AML-193 (cell line): ENCODE results near the gene SNRNP48.

Source experiments
- DNase-seq, 2 experiments: peaks; one replicate each; lab custom pipeline; 2025; lab: John Stamatoyannopoulos, UW

The SNRNP48 gene

GRCh38 chr6:7594579-7595125 lies 4.7 kb downstream of the SNRNP48 start:
- DNase-seq: no peak

- DNase-seq: no peak
Observed at GRCh38 chr6:7604003-7604402, 14.0 kb downstream of the SNRNP48 start.

GRCh38 chr6:7604506-7604905 lies 14.5 kb downstream of the SNRNP48 start:
- no peak for DNase-seq

- peak; percentile 60 to 68 for DNase-seq
Observed at GRCh38 chr6:7615611-7616383, 25.8 kb downstream of the SNRNP48 start.

DNA sequence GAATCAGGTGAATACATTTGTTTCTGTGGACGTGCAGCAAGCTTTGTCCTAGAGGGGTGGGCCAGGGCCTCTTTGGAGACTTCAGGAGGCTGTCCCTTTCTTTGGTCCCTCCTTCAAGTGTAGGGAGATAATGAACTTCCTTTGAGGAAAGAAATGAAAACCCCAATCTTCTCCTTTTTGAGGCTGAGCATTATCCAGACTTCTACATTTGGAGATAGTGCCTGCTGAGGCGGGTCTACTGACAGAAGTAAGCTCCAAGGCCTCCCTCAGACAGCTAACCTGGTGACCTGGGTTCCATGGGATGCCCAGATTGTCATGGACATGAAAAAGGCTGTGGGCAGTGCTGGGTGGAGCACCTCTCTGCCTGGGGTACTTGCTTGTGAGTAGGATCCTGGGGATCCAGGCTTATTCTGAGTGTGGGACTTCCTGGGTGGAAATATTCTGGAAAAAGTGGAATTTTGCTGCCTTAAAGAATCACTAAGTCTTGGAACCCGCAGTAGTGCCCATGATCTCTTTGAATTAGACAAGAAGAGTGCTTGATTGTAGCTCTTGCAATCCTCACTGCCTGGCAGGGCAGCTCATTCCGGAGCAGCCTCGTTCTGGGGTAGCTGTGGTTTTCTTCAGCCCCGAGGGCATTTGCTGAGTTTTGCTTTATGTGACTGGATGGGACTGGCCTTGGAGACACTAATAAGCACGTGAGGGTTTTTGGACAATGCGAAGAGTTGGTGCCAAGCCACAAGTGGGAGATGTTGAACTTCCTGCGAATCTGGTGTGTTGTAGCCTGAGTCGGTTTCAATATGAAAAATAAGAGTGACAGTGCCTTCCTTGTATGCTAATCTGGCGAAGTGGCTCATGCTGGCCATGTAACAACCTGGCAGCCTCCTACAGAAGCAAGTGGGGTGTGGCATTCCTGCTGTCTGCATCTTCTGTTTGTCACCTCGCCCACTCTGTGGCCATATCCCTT lies 28.1 kb downstream of the SNRNP48 start:
- peak; percentile 99 to 100 for DNase-seq

DNA sequence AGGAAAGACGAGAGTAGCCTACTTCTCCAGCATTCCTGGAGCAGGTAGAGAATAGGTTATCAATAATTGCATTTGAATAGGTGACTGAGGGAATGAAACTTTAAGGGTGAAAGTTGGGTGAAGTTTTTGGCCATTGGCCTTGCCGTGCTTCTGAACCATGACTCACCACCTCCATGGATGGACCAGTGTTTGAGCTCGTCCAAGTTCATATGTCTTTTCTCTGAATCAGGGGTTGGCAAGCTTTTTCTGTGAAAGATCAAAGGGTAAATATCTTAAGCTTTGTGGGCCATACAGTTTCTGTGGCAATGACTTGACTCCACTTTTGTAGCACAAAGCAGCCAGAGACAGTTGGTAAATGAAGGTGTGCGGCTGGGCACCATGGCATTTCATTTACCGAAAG lies 31.8 kb downstream of the SNRNP48 start:
- no peak for DNase-seq

DNA sequence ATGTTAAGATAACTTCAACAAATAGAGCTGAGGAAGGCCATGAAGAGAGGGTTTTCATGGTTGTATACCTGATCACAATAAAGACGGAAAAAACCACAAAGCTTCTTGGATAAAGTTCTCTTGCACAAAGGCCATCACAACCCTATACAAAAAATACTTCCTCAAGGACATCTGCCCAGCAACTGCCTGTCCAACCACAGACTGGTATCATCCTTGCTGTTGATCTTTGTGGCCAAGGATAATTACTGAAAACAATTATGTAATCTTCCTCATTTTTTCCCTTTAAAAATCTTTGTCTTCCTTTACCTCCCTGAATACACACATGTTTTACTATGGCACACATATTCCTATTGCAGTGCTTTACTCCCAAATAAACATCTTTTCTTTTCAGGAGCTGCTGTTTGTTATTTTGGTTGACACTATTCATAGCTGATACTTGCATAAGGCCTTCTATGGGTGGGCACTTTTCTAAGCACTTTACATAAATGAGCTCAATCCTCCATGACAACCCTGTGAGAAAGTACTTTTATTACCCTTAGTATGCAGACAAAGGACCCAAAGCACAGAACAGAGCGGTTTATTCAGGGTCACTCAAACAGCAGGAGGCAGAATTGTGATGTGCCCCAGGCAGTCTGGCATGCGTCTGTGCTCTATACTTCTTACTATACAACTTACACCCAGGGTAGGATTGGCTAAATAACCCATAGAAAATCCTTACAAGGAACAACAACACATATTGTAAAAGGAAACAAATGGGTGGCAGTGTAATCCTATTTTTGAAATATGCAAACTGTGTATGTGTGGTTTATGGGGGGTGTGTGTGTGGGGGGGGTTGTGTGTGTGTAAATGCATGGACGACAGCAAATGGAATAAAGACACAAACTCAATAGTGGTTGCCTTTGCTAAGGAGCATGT lies 35.1 kb downstream of the SNRNP48 start:
- peak; percentile 78 to 86 for DNase-seq

- DNase-seq: no peak
Observed at GRCh38 chr6:7628479-7628878, 38.5 kb downstream of the SNRNP48 start.

- no peak for DNase-seq
Observed at GRCh38 chr6:7628909-7629308, 38.9 kb downstream of the SNRNP48 start.

DNA sequence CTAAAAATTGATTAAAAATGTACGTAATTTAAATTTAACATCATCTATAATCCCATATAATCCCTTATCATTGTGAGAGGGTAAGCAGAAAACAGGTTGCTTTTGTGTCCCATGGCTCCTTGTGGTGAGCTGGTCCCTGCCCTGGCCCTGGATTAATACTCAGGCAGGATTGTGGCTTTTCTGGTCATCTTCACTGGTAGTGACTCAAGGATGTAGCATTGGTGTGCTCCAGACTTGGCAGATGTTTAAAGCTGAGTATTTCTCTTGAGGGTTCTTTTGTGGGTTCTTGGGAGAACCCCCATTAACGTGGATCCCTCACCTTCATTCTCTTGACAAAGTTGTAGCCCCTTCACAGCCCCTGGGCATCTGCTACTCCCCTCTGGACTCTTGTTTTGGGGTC lies 39.3 kb downstream of the SNRNP48 start:
- DNase-seq: no peak

DNA sequence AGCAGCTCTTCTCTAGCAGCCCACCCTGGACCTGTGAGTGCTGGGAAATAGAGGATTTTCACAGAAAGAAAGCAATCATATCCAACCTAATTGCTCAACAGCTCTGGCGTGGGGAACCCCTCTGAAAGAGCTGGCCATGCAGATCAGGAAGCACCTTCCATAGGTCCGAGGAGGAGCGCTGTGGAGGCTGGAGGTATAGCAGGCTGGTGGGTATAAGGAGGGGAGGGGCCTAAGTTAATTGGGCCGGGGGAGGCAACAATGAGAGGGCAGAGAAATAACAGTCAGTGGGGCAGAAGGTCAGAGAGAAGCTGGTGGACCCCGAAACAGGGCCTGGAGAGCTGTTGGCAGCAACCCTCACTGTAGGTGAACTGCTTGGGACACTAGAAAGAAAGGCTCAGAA lies 40.8 kb downstream of the SNRNP48 start:
- DNase-seq: no peak

- no peak for DNase-seq
Observed at GRCh38 chr6:7631466-7631865, 41.5 kb downstream of the SNRNP48 start.

DNA sequence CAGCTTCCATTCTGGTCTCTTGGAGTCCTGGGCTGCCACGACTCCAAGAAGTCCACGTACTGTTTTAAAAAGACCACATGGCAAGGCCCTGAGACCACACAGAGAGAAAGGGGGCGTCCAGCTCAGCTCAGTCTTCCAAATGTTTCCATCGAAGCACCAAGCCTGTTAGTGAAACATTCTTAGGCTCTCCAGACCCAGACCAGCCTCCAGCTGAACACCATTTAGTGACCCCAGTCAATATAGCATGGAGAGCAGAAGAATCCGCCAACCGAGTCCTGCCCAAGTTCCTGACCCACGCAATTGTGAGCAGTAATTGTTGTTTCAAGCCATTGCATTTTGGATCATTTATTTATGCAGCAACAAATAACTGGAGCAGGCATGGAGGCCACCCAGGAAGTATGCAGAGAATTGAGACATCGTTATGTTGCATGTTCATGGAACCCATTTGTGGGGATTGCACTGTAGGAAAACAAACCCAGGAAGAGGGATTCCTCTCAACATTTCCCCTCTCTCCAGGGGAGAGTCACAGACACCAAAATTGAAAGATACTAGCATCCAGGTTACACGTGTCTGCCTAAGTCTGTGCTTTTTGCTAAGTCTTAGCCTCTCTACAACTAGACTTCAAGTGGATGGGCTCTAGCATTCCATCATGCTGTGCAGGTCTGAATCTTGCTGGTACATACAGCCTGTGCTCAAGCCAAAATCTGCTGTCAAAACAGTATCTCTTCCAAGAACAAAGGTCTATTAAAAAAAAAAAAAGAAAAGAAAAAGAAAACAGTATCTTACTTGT lies 42.7 kb downstream of the SNRNP48 start:
- DNase-seq: no peak

DNA sequence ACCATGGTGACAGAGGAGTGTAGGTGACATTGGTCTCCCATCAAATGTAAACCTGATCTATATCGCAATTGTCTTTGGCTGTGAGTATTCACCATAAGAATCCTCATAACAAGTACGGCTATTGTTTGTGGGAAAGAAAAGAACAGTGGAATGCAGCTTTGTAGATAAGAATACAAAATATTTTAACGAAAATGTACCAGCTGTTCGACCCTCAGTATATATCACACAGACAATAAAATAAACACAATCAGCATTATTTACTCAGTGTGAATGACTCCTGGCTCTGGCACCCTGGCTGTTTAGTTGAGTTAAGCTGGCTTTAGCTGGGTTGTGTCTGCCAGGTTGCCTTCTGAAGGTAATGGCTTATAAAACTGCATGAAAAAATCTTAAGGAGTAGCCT lies 43.4 kb downstream of the SNRNP48 start:
- DNase-seq: no peak

DNA sequence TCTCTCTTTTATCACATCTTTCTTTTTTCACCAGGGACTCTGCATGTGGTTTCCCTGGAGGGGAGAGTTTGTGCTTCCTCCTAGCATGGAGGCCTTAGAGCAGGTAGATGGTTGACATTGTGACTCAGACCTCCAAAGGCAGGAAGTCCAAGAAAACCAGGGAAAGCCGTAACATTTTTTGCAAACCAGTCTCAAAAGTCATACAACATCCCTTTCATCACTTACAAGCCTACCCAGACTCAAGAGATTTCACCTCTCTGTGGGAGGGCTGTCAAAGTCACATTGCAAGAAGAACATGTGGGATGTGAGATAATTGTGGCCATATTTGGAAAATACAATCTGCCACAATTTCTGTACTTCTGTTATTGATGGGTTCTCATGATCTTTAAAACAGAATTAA lies 46.2 kb downstream of the SNRNP48 start:
- no peak for DNase-seq

- no peak for DNase-seq
Observed at GRCh38 chr6:7637533-7637932, 47.5 kb downstream of the SNRNP48 start.

GRCh38 chr6:7639427-7639826 lies 49.4 kb downstream of the SNRNP48 start:
- DNase-seq: no peak

- no peak for DNase-seq
Observed at GRCh38 chr6:7640016-7640415, 50.0 kb downstream of the SNRNP48 start.

DNA sequence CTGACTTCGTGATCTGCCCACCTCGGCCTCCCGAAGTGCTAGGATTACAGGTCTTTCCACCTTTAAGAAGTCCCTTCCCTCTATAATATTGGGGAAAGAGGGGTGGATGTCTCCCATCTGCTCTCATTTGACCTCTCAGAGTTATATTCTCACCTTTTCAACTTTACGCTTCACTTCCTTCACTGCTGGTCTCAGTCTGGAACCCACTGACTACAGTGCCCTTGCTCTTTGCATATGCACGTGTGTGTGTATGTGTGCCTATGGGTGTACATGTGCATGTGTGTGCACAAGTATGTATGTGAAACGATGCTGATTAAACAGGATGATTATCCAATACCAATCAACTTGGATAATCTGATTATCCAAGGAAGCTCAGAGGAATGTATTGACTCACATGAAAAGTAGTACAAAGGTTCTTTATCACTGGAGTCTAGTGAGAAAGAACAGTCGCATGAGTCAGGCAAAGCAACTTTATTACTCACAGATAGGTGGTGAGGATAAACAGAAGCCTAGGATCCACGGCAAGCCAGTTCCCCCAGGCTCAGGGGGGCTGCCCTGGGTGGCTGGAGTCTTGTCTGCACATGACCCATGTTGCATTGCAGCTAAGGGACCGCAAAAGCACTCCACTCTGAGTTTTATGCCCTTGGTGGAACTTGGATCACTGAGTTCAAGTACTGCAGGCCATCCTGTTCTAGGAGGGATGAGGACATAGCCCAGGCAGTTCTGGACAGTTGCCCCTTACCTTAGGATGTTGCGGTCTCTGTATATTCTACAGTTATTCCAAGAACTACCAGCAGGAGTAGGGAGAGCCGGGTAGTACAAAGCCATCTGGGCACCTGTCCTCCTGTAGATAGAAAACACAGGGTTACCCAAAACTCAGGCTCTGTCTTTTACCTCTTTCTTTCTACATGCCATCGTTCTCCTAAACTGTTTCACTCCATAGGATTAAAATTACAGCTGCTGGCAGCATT lies 50.9 kb downstream of the SNRNP48 start:
- DNase-seq: no peak

DNA sequence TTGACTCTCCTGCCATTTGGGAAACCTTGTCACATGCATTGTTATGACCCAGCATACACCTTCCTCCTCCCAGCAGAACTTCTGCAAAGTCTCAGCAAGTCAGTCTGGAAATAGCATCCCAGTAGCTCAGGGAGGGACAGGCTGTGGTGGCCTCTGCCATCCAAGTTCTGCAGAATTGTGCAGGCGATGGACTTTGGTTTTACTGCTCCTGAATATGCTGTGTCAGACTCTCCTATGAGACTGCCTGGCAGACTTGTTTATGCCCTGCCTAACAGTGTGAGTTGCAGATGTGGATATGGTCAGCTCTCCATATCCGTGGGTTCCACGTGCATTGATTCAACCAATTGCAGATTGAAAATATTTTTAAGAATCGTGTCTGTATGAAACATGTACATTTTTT lies 52.8 kb downstream of the SNRNP48 start:
- no peak for DNase-seq
